Activated CD4-positive, alpha-beta memory T cell treated with anti-CD3 and anti-CD28 coated beads for 36 hours (primary cell): ENCODE data around the gene RIT2. TPM values are rescaled to one million over a fixed set of nuclear protein-coding genes. Genes with fewer than 3 reads are reported as not detected.

Source experiments
- CTCF ChIA-PET: fragments of 350-600 bp; sonication (Branson Sonifier 250); formaldehyde crosslinking; loops from one replicate; lab custom pipeline; 2021; ENCODE audit warnings: antibody characterized with exemption, inconsistent platforms; lab: Charles Lee
- POLR2A ChIA-PET: fragments of 350-600 bp; sonication (Branson Sonifier 250); formaldehyde crosslinking; loops from one replicate; lab custom pipeline; 2021; ENCODE audit warnings: antibody characterized with exemption; lab: Charles Lee
- DNase-seq: peaks from one replicate; pipeline ENCODE4 v3.0.0-alpha.2; 2020
- H3K27ac Mint-ChIP-seq: one replicate; pipeline ENCODE4 v1.8.0; 2021; ENCODE audit warnings: mixed read lengths
- H3K27me3 Mint-ChIP-seq: one replicate; pipeline ENCODE4 v1.8.0; 2021; ENCODE audit warnings: mixed read lengths
- H3K36me3 Mint-ChIP-seq: one replicate; pipeline ENCODE4 v1.8.0; 2021; ENCODE audit warnings: mixed read lengths
- H3K4me1 Mint-ChIP-seq: one replicate; pipeline ENCODE4 v1.8.0; 2021; ENCODE audit warnings: low read depth, mixed read lengths
- H3K4me3 Mint-ChIP-seq: one replicate; pipeline ENCODE4 v1.8.0; 2021; ENCODE audit warnings: mild to moderate bottlenecking, mixed read lengths
- H3K9me3 Mint-ChIP-seq: one replicate; pipeline ENCODE4 v1.8.0; 2021; ENCODE audit warnings: mixed read lengths
- intact Hi-C: fragments of 100-400 bp; cut with micrococcal nuclease; formaldehyde crosslinking; loops from one replicate; pipeline ENCODE4 v1.15.1; 2023
- total RNA-seq, 2 experiments: library from RNA; stranded (reverse); gene quantifications; one replicate each; pipeline ENCODE4 v1.2.3, GENCODE V29; 2021

RIT2 gene
- total RNA-seq, 2 experiments from 2014 or later: not detected

DNA sequence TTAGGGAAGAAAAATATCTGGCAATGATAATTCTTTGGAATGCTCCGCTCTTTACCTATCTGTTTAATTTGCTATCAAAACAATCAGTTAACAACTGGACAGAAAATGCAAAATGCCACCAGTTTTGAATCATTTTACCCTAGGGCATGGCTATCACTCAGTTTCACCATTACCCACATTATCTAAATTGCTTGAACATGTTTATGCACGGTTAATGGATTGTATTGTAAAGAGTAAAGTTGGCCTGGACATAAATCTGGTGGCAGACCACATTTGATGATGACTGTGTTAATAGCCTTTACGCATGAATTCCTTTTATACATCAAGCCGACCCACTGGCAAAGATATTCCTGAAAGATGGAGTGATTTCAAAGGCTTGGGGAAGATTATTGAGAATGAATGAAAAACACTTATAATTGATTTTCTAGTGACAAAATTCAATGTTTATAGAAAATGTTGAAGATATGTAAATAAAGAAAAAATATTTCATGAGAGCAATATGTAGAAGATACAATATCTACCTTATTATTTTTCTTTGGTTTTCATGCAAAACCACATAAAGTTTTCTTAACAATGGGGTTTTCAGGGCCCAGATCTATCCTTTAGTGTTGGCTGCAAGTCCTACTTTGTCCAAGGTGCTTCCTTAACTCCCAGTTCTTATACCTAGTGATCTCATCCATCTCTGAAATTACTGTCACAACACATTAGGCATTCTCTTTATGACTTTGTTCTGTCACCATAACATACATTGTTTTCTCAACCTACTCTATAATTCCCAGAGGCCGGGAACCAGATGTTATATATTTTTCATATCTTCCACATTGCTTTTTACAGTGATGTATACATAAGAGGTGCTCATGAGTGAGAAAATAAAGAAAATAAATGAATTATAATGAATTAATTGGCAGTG lies 265.1 kb downstream of the RIT2 start:
- DNase-seq: no peak
- Mint-ChIP-seq H3K9me3 (peaks cover 10% of the 10 kb centered on the region), H3K27ac (no peak overlapping the region), H3K4me1 (no peaks in the 10 kb centered on the region), H3K4me3 (no peak overlapping the region), H3K27me3 (no peaks in the 10 kb centered on the region), H3K36me3 (no peaks in the 10 kb centered on the region)
- intact Hi-C loops: no loop called here
- ChIA-PET POLR2A (no interaction called here), CTCF (no interaction called here)

DNA sequence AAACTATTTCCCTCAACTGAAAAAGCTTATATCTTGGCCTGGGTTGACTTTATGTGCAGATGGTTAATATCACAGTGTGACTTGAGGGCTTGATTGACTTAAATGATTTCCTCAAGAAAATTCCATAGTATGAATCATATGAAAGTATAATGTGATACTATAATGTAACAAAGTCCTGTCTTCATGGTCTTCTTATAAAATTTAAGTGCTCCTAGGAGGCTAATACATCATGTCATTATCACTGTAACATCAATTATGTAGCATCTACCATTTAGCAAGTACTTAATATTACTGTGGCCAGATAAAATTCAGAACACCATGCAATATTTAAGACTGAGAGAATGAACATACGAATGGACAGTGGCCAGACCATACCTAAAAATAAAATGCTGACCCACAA lies 276.1 kb downstream of the RIT2 start:
- Mint-ChIP-seq H3K4me3 (no peak overlapping the region), H3K9me3 (peaks cover 17% of the 10 kb centered on the region), H3K27ac (no peak overlapping the region), H3K27me3 (no peaks in the 10 kb centered on the region), H3K36me3 (no peaks in the 10 kb centered on the region), H3K4me1 (no peaks in the 10 kb centered on the region)
- CTCF ChIA-PET: no interaction called here
- intact Hi-C loops: no loop called here
- no peak for DNase-seq
- POLR2A ChIA-PET: no interaction called here

DNA sequence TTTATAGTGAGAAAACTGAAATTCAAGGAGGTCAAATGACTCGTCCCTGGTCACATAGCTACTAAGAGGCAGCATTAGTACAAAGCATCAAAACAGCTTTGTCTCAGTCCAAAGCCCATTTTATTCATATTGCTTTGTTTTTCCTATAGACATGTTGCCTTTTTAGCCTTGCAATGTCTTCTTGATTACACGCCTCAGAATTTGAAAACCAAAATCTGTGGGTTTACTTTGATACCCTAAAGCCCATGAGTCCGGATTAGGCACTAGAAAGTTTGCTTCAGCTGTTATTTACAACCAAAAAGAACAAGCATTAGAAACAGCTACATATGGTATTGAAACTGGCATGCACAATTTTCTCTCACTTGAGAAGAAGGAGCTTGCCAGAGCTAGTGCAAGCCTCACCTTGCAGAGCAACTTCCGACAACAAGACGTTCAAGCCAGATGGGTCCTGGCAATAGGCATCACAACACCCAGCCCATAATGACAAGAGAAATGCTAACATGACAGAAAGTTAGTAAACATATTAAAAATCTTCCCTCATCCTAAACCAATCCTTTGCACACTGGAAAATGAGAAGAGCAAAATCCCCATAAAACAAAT lies 276.8 kb downstream of the RIT2 start:
- peaks cover 17% of the 10 kb centered on the region for H3K9me3 Mint-ChIP-seq
- no peaks in the 10 kb centered on the region for H3K27me3 Mint-ChIP-seq
- ChIA-PET POLR2A (no interaction called here), CTCF (no interaction called here)
- H3K36me3 Mint-ChIP-seq: no peaks in the 10 kb centered on the region
- intact Hi-C loops: no loop called here
- no peaks in the 10 kb centered on the region for H3K4me1 Mint-ChIP-seq
- no peak overlapping the region for H3K4me3 Mint-ChIP-seq
- H3K27ac Mint-ChIP-seq: no peak overlapping the region
- no peak for DNase-seq

DNA sequence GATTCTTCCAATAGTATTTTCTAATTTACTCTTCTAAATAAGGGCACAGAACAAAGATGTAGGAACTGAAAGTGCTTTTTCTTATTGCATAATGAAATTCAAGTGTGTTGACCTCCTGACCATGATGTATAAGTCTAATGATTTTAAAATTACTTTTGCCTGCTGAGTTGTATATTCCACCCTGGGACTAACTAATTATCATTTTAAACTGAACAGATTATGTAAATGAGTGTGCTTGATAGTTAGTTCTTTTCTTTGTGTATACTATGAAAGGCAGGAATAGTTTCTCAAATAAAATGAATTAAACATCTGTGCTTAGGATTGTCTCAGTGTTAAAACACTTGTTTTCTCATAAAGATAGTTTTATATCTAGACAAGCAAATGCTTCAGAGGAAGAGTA lies 284.5 kb downstream of the RIT2 start:
- H3K27ac Mint-ChIP-seq: no peak overlapping the region
- intact Hi-C loops: no loop called here

DNA sequence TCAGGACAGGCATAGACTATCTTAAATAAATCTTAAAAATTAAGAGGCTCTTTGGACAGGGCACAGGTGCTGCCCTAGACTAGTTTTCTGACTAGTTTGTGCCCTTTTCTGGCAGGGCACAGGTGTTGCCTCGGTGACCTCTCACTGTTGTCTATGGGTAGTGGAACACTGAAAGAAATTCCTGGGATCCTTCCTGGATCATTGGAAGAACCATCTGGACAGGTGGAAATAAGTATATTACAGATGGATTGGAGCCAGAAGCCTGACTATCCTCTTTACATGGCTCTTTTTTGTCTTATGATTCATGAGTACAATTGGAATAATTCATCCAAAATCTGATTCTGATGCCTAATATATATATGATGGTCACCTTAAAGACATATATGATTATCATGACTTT lies 286.6 kb downstream of the RIT2 start:
- no peak overlapping the region for H3K4me3 Mint-ChIP-seq
- no peaks in the 10 kb centered on the region for H3K36me3 Mint-ChIP-seq
- no peak overlapping the region for H3K27ac Mint-ChIP-seq
- H3K9me3 Mint-ChIP-seq: peaks cover 11% of the 10 kb centered on the region
- intact Hi-C loops: no loop called here
- POLR2A ChIA-PET: no interaction called here
- no peak for DNase-seq
- CTCF ChIA-PET: no interaction called here
- H3K27me3 Mint-ChIP-seq: no peaks in the 10 kb centered on the region
- H3K4me1 Mint-ChIP-seq: no peaks in the 10 kb centered on the region

More for the DNA sequence above, 284.5 kb downstream of the RIT2 start:
- ChIA-PET CTCF (no interaction called here), POLR2A (no interaction called here)
- no peak for DNase-seq
- Mint-ChIP-seq H3K36me3 (no peaks in the 10 kb centered on the region), H3K27me3 (no peaks in the 10 kb centered on the region), H3K9me3 (peaks cover 9% of the 10 kb centered on the region), H3K4me1 (no peaks in the 10 kb centered on the region), H3K4me3 (no peak overlapping the region)

DNA sequence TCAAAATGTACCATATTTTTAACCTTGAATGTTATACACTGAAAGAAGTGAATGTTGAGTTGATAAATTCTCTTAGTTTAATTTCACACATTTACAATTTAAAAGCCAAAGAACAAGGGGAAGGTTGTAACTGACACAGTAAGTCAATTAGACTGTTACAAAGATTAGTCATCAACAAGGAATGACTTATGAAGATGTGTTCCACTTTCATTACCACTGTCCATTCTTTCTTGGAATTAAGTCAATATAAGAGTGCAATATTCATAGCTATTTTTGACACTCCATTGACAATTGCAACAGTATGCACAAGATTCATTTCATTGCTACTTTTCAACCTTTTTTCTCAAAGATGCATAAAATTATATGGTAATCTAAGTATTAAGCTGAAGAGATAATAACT lies 291.3 kb downstream of the RIT2 start:
- no peak overlapping the region for H3K4me3 Mint-ChIP-seq
- POLR2A ChIA-PET: no interaction called here
- no peaks in the 10 kb centered on the region for H3K36me3 Mint-ChIP-seq
- intact Hi-C loops: no loop called here
- no peak overlapping the region for H3K27ac Mint-ChIP-seq
- CTCF ChIA-PET: no interaction called here
- no peaks in the 10 kb centered on the region for H3K27me3 Mint-ChIP-seq
- DNase-seq: no peak
- H3K4me1 Mint-ChIP-seq: no peaks in the 10 kb centered on the region
- peaks cover 8% of the 10 kb centered on the region for H3K9me3 Mint-ChIP-seq

DNA sequence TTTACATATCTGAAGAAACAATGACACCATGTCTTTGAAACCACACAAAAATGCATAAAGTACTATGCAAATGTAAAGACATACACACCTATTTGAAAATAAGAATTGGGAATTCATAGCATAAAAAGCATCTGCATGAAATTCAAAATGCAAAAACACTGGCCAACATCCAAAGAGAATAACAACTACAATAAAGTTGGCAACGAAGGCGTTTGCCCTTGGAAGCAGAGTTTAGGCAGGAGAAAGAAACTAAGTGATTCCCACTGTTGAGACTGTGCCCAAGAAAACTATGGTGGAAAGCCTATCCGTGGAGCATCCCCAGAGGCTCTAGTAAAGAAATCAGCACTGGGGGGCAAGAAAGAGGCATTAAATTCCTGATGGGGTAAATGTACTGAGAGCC lies 292.8 kb downstream of the RIT2 start:
- ChIA-PET POLR2A (no interaction called here), CTCF (no interaction called here)
- Mint-ChIP-seq H3K27me3 (no peaks in the 10 kb centered on the region), H3K36me3 (no peaks in the 10 kb centered on the region), H3K4me3 (no peak overlapping the region), H3K4me1 (no peaks in the 10 kb centered on the region), H3K9me3 (peaks cover 8% of the 10 kb centered on the region), H3K27ac (no peak overlapping the region)
- no peak for DNase-seq
- intact Hi-C loops: no loop called here

DNA sequence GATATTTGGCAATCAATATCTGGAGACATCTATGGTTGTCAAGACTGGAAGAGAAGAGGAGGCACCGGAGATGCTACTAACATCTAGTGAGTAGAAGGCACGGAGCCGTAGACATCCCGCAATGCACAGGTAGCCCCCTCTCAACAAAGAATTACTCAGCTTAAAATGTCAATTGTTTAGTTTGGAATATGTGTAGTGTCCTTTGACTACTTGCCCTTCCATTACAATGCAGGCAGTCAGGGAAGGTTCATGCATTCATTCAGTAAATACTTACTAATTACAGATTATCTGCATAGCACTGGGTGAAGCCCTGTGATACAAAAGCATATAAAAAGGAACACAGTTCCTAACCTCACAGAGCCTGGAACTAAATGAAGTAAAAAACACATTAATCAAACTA lies 294.0 kb downstream of the RIT2 start:
- peaks cover 8% of the 10 kb centered on the region for H3K9me3 Mint-ChIP-seq
- DNase-seq: no peak
- H3K4me3 Mint-ChIP-seq: no peak overlapping the region
- no peaks in the 10 kb centered on the region for H3K36me3 Mint-ChIP-seq
- no peaks in the 10 kb centered on the region for H3K4me1 Mint-ChIP-seq
- intact Hi-C loops: no loop called here
- H3K27ac Mint-ChIP-seq: no peak overlapping the region
- ChIA-PET CTCF (no interaction called here), POLR2A (no interaction called here)
- no peaks in the 10 kb centered on the region for H3K27me3 Mint-ChIP-seq

DNA sequence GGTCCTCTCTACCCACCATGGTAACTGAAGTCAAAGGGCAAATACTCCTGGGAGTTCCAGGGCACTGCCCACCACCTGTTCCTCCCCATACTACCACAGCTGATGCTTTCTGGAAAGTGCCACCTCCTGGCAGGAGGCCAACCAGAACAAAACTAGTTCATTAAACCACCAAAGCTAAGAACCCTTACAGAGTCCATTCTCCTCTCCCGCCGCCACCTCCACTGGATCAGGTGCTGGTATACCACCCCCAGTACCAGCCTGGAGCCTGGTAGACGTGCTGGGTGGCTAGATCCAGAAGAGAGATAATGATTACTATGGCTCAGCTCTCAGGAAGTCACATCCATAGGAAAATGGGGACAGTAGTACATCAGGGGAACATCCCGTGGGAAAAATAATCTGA lies 300.9 kb downstream of the RIT2 start:
- intact Hi-C loops: no loop called here
- H3K4me3 Mint-ChIP-seq: no peak overlapping the region
- H3K27ac Mint-ChIP-seq: no peak overlapping the region
- no peaks in the 10 kb centered on the region for H3K36me3 Mint-ChIP-seq
- ChIA-PET CTCF (no interaction called here), POLR2A (no interaction called here)
- no peak for DNase-seq
- no peaks in the 10 kb centered on the region for H3K4me1 Mint-ChIP-seq
- no peaks in the 10 kb centered on the region for H3K27me3 Mint-ChIP-seq
- peaks cover 23% of the 10 kb centered on the region for H3K9me3 Mint-ChIP-seq

DNA sequence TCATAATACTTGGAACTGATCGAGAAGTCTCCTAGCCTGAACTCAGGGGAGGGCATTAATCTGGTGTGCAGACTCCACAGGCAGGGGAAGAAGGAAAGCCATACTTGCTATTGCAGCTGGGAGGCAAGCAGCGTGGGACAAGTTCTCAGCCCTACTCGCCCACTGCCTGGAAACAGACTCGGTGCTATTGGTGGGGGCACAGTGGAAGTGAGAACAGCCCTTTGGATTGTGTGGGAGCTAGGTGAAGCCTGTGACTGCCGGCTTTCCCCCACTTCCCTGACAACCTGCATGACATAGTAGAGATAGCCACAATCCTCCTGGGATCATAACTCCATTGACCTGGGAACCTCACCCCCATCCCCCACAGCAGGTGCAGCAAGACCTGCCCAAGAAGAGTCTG lies 301.3 kb downstream of the RIT2 start:
- H3K27me3 Mint-ChIP-seq: no peaks in the 10 kb centered on the region
- ChIA-PET CTCF (no interaction called here), POLR2A (no interaction called here)
- H3K36me3 Mint-ChIP-seq: no peaks in the 10 kb centered on the region
- no peak overlapping the region for H3K27ac Mint-ChIP-seq
- intact Hi-C loops: no loop called here
- no peak for DNase-seq
- peaks cover 23% of the 10 kb centered on the region for H3K9me3 Mint-ChIP-seq
- H3K4me1 Mint-ChIP-seq: no peaks in the 10 kb centered on the region
- H3K4me3 Mint-ChIP-seq: no peak overlapping the region

DNA sequence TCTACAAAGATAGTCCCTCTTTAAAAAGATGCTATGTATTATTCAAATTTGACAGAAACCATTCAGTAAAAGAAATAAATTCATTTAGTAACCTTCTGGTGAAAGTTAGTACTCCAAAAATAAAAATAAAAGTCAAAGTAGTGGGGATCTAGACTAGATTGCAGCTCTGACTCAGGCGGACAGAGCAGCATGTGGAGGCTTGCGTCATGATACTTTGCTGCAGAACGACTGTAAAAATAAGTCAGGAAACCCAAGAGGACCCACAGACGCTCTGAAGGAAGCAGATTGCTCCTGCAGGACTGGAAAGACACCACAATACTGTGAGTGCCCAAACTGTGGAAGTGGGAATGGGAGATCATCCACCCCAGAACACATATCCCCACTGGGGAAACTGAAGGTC lies 301.9 kb downstream of the RIT2 start:
- CTCF ChIA-PET: no interaction called here
- H3K4me3 Mint-ChIP-seq: no peak overlapping the region
- no peak for DNase-seq
- H3K4me1 Mint-ChIP-seq: no peaks in the 10 kb centered on the region
- intact Hi-C loops: no loop called here
- no peaks in the 10 kb centered on the region for H3K36me3 Mint-ChIP-seq
- POLR2A ChIA-PET: no interaction called here
- no peaks in the 10 kb centered on the region for H3K27me3 Mint-ChIP-seq
- H3K27ac Mint-ChIP-seq: no peak overlapping the region
- H3K9me3 Mint-ChIP-seq: peaks cover 23% of the 10 kb centered on the region

DNA sequence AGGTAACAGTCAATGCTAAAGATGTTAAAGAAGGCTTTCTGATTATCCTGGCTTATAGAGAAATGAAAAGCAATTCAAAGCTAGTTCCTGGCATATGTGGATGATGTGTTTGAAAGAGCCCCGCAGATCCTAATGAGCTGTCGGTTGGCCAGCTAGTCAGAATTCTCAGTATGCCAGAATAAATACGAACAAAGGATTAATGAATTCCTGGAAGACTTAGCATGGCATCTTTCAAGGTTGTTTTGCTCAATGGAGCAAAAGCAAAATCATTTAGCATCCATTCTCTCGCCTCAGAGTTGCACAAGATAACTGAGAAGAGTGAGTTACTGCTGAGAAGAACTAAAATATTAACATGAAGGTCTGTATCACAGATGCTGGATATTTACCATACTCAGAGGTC lies 307.6 kb downstream of the RIT2 start:
- H3K4me3 Mint-ChIP-seq: no peak overlapping the region
- no peak overlapping the region for H3K27ac Mint-ChIP-seq
- H3K27me3 Mint-ChIP-seq: no peaks in the 10 kb centered on the region
- ChIA-PET POLR2A (no interaction called here), CTCF (no interaction called here)
- peaks cover 18% of the 10 kb centered on the region for H3K9me3 Mint-ChIP-seq
- intact Hi-C loops: no loop called here
- no peaks in the 10 kb centered on the region for H3K36me3 Mint-ChIP-seq
- no peaks in the 10 kb centered on the region for H3K4me1 Mint-ChIP-seq
- DNase-seq: no peak

DNA sequence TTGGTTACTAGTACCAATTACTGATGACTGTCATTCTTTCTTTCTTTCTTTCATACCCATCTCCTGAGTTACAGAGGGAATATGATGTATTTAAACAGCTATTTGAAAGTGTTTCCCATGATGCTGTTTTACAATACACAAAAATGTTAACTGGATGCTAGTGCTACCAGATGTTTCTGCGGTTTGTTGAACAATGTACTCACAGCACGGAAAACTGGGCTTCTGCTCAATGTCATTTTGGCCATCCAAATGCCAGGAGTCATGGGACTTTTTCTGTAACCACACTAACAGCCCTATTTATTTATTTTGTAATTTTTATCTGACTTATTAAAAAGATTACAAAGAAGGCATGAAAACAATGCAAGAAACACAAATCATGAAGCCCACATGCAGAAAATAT lies 313.8 kb downstream of the RIT2 start:
- no peaks in the 10 kb centered on the region for H3K4me1 Mint-ChIP-seq
- no peak for DNase-seq
- H3K4me3 Mint-ChIP-seq: no peak overlapping the region
- no peaks in the 10 kb centered on the region for H3K36me3 Mint-ChIP-seq
- H3K27me3 Mint-ChIP-seq: no peaks in the 10 kb centered on the region
- intact Hi-C loops: no loop called here
- peaks cover 6% of the 10 kb centered on the region for H3K9me3 Mint-ChIP-seq
- ChIA-PET CTCF (no interaction called here), POLR2A (no interaction called here)
- no peak overlapping the region for H3K27ac Mint-ChIP-seq
